Measurements from ENCODE around the gene OR6M1.
A peak's percentile ranks its signal among the peaks of the same experiment; 100 is the strongest.

The OR6M1 gene, protein sequence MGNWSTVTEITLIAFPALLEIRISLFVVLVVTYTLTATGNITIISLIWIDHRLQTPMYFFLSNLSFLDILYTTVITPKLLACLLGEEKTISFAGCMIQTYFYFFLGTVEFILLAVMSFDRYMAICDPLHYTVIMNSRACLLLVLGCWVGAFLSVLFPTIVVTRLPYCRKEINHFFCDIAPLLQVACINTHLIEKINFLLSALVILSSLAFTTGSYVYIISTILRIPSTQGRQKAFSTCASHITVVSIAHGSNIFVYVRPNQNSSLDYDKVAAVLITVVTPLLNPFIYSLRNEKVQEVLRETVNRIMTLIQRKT

DNA sequence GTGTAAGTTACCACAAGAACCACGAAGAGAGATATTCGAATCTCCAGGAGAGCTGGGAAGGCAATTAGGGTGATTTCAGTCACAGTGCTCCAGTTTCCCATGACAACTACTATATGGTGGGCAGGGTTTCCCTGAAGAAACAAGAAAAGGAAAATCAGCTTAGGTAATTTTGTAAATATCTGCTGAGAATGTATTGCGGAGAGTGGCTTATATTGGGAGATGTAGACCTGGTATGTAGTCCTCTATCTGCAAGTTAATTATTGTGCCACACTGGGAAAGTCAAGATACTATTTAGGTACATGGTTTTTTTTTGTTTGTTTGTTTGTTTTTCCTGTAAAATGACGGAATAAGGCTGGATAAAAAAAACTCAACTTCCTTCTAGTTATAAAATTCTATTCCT is at the start of gene OR6M1:
OR6M1 (minus strand) TSS at position 101 of the 400 bp plus-strand sequence; CDS start at position 101, 0 bp downstream.
- no peak for DNase-seq (ENCODE audit: low read depth)

DNA sequence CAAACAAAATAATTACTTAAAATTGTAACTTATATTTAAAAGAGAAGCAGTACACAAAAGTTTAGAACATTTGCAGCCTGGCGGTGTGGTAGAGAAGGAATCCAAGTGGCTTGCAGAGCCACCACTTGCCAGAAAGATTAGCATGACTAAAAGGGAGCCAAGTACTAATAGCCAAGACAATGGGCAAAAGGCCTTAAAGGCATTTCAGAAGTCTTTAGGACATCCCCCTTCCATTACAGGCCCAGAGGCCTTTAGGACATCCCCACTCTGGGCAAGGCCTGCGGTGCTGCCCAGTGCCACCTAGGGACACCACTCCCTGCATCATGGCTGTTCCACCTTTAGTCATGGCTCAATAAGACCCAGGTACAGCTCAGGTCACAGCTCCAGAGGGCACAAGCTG is 46.9 kb upstream of the OR6M1 start:
- DNase-seq (ENCODE audit: low read depth): no peak

DNA sequence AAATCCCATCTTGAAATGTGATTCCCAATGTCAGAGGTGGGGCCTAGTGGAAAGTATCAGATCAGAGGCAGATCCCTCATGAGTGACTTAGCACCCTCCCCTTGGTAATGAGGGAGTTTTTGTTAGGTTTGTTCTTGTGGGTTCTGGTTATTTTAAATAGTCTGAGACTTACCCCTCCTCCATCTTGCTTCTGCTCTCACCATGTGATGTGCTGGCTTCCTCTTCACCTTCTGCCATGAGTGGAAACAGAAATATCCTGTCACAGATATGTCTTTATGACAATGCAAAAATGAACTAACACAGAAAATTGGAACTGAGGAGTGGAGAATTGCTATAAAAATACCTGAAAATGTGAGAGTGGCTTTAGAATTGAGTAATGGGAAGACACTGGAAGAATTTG is 46.2 kb upstream of the OR6M1 start:
- DNase-seq (ENCODE audit: low read depth): no peak

DNA sequence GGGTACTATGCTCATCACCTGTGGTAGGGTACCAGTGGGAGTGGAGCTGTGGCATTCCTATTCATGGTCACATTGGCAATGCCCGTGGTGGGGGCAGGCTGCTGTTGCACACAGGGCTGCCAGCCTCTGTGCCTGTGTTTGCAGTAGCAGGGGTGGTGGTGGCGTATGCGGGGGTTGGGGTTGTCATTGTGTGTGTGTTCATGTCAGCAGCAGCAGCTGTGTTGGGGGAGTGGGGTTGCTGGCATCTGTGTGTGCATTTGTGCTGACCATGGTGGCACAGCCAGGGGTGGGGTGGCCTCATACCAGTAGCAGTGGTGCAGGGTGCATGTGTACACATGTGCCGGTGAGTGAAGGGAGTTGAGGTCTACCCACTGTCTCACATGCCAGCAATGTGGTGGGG is 45.0 kb upstream of the OR6M1 start:
- no peak for DNase-seq (ENCODE audit: low read depth)

DNA sequence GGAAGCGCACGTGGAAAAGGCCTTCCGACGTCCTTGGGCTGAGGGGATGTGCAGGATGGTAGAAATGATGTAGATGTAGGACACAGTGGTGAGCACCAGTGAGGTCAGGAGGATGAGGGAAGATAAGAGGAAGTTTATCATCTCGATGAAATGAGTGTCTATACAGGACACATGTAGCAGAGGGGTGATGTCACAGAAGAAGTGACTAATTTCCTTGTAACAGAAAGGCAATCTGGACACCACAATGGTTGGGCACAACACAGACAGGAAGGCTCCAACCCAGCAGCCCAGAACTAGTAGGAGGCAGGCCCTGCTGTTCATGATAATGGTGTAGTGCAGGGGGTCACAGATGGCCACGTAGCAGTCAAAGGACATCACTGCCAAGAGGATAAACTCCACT is 35.0 kb upstream of the OR6M1 start:
- DNase-seq (ENCODE audit: low read depth): peak; percentile 50

DNA sequence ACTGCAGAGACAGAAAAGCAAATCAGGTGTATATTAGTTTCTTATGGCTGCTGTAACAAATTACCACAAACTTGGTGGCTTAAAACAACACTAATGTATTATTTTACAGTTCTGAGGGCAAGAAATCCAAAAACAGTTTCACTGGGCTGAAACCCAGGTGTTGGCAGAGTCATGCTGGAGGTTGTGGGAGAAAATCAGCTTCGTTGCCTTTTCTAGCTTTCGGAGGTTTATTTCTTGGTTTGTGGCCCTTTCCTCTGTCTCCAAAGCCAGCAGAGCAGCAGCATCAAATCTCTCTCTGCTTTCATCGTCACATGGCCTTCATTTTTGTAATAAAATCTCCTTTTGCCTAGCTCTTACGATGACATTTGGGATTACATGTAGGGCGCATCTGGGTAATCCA is 33.0 kb upstream of the OR6M1 start:
- no peak for DNase-seq (ENCODE audit: low read depth)

DNA sequence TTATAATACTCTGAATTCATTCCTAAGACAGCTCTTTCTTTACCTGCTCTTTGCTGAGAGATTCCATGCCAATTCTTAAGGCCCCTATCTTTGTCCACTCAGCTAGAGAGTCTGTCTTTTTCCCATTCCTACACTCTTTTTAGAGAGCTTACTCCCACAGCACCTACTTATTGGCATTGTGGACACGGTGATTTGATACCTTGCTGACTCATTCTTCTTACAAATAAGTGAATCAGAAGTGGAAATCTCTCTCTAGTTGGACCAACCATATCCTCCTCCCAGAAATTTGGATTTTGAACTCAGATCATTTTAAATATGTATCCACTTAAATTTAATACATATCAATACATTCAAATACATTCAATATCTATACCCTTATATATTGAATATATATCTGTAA is 32.5 kb upstream of the OR6M1 start:
- peak; percentile 5 for DNase-seq (ENCODE audit: low read depth)

DNA sequence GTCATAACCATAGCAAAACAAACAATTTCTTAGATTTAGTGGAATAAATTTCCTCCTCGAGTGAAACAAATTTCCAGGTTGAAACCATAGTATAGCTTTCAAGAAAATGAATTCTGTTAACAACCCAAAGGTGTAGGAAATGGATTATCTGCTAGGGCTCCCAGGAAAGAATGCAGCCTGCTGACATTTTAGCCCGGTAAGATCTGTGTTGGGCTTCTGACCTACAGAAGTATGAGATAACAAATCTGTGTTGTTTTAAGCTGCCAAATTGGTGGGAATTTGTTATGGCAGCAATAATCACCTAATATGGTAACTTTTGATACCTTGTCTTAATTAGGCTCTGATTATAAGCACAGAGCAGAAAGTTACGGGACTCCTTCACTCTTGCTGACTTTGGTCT is 32.0 kb upstream of the OR6M1 start:
- no peak for DNase-seq (ENCODE audit: low read depth)

DNA sequence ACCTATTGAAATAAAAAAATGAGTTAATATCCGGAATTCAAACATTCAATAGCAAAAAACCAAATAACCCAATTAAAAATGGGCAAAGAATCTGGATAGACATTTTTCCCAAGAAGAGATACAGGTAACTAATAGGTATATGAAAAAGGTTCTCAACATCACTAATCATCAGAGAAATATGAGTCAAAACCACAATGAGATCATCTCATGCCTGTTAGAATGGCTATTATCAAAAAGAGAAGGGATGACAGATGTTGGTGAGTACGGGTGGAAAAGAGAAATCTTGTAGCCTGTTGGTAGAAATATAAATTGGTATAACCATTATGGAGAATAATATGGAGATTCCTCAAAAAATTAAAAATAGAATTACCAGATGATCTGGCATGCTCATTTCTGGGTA is 26.9 kb upstream of the OR6M1 start:
- DNase-seq (ENCODE audit: low read depth): no peak

DNA sequence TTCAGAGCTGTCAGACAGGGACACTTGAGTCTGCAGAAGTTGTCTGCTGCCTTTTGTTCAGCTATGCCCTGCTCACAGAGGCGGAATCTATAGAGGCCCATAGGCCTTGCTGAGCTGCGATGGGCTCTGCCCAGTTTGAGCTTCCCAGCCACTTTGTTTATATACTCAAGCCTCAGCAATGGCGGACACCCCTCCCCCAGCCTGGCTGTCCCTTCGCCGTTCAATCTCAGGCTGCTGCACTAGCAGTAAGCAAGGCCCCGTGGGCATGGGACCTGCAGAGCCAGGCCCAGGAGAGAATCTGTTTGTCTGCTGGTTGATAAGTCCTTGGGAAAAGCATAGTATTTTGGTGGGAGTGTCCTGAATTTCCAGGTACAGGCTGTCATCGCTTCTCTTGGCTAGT is 23.6 kb upstream of the OR6M1 start:
- DNase-seq (ENCODE audit: low read depth): no peak

DNA sequence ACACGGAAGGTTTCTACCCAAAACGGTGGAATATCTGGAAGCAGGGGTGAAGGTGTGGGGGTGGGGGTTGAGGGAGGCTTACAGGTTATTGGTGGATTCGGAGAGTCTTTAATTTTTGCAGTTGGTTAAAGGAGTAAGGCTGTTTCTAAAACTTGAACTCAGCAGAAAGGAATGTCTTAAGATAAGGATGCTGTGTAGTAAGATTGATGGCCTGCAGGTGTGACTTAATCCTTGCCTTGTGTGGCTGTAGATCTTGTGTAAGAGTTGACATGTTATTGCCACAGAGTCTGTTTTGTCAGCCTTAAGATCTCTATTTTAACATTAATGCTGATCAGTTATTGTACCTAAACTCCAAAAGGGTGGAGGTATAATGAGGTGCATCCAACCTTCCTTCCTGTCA is 16.4 kb upstream of the OR6M1 start:
- DNase-seq (ENCODE audit: low read depth): no peak

DNA sequence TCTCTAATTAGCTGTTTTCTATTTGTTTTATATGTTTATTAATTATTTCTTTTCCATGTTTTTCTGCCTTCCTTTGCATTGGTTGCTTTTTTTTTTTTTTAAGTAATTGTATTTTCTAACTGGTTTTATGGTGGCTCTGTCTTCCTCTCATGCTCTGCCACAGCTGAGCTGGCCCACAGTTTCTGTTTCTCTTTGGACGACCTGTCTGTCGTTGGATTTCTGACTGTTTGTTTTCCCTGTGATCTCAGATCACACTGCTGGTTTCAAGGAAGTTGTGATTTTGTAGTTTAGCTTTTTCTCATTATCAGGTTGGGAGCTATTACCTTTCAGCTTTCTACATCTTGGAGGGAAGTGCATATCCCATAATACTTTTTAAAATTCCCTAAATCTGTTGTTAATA is 15.9 kb upstream of the OR6M1 start:
- DNase-seq (ENCODE audit: low read depth): no peak

DNA sequence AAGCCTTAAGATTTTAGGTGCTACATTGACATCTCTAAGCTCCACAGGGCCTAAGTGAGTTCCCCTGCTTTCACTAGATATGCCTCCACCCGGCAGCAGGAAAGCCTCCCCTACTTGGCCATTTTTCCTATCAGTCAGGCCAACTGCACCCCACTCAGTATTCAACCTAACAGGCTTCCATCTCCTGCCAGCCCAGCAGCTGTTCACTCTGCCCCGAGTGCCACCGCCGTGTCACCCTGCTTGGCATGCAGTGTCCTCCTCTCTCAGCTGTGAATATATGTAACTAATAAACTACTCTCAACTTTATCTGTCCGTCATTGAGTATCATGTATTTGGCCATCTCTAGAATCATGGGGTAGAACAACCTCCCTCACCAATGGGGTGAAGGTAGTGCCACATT is 9.0 kb upstream of the OR6M1 start:
- no peak for DNase-seq (ENCODE audit: low read depth)

DNA sequence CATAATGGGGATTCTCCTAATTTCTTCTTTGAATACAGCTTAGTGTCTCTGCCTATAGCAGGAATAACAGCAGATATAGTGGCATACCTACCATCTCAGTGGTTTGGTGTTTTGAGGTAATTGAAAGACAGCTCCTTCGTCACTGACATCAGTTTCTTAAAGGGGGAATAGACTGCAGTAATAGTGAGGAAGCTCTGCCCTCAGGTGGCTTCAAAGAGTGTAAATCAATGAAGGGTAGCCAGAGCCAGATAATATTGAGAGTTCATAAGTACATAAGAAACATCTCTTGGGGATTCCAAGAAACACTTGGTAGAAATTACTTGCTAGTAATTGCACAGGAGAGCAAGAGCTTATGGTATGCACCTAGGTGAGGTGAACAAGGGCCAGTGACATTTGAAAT is 4.4 kb downstream of the OR6M1 start:
- no peak for DNase-seq (ENCODE audit: low read depth)

DNA sequence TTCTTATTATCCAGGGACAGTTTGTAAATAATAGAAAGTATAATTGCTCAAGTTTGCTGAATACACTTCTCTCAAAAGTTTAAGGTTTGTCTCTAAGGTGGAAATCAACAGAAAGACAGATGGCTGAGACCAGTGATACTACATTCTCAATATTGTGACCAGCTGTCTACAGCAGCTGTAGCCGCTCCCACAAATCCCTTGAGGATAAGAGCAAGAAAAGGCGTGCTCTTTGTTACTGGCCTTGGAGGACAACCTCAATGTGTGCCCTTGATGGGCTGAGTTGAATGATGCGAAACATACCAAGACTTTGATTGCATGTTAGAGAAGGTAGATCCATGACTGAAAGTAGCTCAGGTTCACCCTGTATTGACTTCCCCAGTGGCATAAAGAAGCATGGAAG is 6.1 kb downstream of the OR6M1 start:
- DNase-seq (ENCODE audit: low read depth): no peak

DNA sequence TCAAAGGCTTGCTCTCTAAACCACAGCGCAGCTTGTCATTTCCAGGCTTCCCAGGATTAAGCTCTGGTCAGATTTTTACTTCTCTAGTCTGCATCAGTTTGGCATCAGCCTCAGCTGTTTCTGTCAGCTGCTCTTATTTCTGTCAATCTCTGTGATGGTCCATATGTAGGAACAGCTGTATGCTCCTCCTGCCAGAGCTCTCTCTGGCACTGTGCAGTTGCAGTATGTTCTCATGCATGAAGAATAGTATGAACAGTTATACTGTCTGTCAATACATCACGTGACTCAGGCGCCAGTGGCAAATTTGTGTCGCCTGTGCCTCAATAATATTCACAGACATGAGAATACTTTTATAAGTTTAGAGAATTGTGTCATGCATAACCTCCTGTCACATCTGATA is 6.7 kb downstream of the OR6M1 start:
- no peak for DNase-seq (ENCODE audit: low read depth)

DNA sequence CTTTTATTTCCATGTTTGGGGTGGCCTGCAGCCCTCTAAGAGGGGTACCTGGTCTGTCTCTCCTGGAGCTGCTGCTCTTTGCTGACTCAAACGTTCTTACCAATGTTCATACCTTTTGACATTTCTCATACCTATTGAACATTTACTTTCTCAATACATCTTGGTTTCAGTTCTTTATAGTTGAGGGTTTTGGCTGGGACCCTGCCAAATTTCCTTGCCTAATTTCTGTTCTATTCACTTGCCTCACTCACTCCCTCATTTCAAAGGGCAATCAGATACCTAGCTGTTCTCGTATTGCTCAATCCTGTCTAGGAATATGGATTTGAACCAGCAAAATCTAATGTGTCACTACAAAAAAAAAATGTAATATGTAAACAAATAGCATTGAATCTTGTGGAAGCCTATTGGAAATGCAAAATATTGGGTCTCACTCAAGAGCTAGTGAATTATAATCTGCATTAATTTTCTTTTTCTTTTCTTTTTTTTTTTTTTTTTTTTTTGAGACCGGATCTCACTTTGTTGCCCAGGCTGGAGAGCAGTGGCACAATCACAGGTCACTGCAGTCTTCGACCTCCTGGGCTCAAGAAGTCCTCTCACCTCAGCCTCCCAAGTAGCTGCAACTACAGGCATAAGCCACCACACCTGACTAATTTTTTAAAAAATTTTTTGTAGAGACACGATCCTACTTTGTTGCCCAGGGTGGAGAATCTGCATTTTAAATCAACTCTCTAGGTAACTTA is 7.5 kb downstream of the OR6M1 start:
- no peak for DNase-seq (ENCODE audit: low read depth)

DNA sequence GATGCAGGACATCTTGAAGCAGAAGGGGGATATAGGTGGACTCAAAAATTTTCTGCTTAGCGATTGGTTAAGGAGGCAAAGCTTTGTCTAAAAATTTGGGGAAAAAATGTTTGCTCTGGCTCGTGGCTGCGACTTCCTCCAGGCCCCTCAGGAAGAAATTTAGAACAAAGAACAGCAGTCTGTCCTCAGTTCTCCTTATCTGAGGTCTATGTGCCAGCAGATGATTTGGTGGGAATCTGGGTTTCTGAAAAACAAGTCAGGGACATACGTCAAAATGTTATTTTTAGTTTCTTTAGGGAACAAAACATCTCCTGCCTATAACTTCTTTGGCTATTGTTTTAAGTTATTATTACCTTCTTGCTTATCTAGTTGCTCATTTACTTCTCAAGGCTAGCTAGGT is 8.1 kb downstream of the OR6M1 start:
- DNase-seq (ENCODE audit: low read depth): no peak

DNA sequence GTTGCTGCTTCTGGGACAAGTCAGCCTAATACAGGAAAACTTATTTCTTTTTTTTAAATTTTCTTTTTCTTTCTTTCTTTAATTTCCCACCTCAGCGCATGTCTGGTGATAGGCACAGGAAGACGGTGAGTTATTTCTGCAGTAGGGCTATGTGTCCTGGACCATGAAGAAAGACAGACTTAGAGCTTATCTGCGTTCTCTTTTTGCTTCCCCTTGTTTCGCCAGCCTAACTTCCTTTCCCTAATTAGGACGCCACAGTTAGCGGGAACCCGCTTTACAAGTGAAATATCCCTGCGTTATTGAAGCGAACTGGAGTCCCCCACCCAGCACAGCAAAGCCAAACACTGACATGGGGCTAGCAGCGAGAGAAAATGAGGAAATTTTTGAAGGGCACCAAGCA is 8.6 kb downstream of the OR6M1 start:
- DNase-seq (ENCODE audit: low read depth): no peak

DNA sequence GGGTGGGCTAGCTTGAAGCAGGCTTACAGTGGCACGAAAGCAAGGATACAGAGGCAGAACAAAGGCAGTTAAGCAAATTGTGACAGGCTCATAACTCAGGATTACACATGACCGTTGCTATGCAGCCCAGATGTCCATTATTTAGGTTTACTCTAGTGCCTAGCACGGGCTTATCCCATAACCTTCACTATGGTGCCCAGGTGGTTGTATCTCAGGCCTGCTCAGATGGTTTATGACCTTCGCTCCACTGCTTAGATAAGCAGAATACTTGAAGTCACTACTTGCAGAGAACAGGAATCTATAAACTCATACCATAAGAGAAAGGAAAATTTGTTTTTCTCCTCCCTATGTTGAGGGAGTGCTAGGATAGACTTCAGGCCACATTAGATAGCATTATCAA is 9.0 kb downstream of the OR6M1 start:
- DNase-seq (ENCODE audit: low read depth): no peak

DNA sequence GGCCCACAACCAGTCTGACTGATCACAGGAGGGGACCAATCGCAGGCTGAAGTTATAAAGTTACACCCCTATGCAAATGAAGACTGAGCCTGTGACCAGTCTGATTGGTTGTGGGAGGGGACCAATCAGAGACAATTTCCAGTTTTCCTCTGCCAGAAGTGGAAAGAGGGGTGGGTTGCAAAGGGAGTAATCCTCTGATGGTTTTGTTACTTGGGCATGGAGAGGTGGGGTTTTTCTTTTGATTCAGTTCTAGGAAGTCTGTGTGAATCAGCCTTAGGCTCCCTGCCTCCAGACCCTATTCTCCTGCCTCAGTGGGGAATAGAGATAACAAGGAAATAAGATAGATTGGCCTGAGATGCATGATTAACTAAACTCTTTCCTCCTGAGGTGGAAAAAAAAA is 9.9 kb downstream of the OR6M1 start:
- DNase-seq (ENCODE audit: low read depth): no peak

DNA sequence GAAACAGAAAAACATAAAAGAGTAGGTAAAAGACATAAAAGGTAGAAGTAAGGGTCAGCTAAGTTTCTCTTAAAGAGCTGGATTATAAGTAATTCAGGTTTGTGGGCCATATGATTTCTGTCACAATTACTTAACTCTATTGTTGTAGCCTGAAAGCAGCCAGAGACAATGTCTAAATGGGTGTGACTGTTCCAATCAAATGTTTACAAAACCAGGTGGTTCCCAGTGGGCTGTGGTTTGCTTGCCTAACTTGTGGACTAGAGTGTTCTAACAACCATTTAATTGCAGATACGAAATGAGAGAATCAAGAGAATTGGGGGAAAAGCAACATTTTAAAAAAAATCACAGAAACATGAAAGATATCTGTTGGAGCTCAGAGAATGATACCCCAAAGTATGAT is 22.6 kb downstream of the OR6M1 start:
- DNase-seq (ENCODE audit: low read depth): no peak

DNA sequence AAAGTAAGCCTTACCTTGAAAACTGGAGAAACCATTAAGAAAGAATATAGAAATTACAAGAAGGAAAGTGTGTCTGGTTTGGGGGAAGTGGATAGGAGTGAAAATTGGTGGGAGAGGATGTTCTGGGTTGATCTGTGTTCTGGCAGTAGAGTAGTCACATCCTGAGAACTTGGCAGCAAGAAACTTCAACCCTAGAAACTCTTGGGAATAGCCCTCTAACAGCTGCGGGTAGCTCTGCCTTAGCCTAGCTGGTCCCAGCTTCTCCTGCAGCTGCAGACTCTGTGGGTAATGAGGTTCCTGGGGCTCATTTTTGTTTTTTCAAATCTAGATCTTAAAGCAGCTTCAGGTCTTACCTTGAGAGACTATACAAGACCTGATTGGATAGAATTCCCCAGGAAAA is 27.6 kb downstream of the OR6M1 start:
- DNase-seq (ENCODE audit: low read depth): no peak

Measured in ELR (cell line).